B cell (primary cell): ENCODE data around the gene HERC5.

Experiments used
- EZH2 ChIP-seq: IDR thresholded peaks from 2 replicates; pipeline ENCODE4 v1.6.1; 2012; ENCODE audit warnings: borderline replicate concordance, low read depth, mild to moderate bottlenecking, moderate library complexity, low read length; ENCODE audit not compliant: insufficient read depth, poor library complexity, severe bottlenecking
- TF ChIP-seq, protein P1 (sequence below): fragments of 200-600 bp; IDR thresholded peaks from one replicate; pipeline ENCODE4 v1.8.0; 2022; ENCODE audit warnings: antibody characterized with exemption, mild to moderate bottlenecking

- no peak for TF ChIP-seq EZH2
- TF ChIP-seq, protein P1, sequence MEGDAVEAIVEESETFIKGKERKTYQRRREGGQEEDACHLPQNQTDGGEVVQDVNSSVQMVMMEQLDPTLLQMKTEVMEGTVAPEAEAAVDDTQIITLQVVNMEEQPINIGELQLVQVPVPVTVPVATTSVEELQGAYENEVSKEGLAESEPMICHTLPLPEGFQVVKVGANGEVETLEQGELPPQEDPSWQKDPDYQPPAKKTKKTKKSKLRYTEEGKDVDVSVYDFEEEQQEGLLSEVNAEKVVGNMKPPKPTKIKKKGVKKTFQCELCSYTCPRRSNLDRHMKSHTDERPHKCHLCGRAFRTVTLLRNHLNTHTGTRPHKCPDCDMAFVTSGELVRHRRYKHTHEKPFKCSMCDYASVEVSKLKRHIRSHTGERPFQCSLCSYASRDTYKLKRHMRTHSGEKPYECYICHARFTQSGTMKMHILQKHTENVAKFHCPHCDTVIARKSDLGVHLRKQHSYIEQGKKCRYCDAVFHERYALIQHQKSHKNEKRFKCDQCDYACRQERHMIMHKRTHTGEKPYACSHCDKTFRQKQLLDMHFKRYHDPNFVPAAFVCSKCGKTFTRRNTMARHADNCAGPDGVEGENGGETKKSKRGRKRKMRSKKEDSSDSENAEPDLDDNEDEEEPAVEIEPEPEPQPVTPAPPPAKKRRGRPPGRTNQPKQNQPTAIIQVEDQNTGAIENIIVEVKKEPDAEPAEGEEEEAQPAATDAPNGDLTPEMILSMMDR = no peak
Observed at GRCh38 chr4:88549815-88550214, 92.9 kb downstream of the HERC5 start.
